ENCODE data around the gene CNNM2. TPM values are rescaled to one million over a fixed set of nuclear protein-coding genes. Genes with fewer than 3 reads are reported as not detected.

CNNM2 gene
- total RNA-seq, 1 donor from 2014 or later: 12.5 TPM

- no peaks in the 10 kb centered on the region for H3K36me3 Mint-ChIP-seq
- H3K4me1 Mint-ChIP-seq: peaks cover 9% of the 10 kb centered on the region
- no peak overlapping the region for H3K27ac Mint-ChIP-seq
- no peaks in the 10 kb centered on the region for H3K27me3 Mint-ChIP-seq (ENCODE audit: low read depth)
- DNase-seq (ENCODE audit: low spot score in 2 of 2, unreplicated experiment in 2 of 2): no peak
- no peak overlapping the region for H3K4me3 Mint-ChIP-seq
- no peaks in the 10 kb centered on the region for H3K9me3 Mint-ChIP-seq
- TF ChIP-seq CTCF (IDR thresholded peaks at IDR 0.05; ENCODE audit: unreplicated experiment): no peak
Measured at GRCh38 chr10:103042908-103043307, 124.8 kb downstream of the CNNM2 start.

- Mint-ChIP-seq H3K9me3 (no peaks in the 10 kb centered on the region), H3K4me1 (peaks cover 9% of the 10 kb centered on the region), H3K36me3 (no peaks in the 10 kb centered on the region), H3K27me3 (ENCODE audit: low read depth) (no peaks in the 10 kb centered on the region), H3K4me3 (no peak overlapping the region), H3K27ac (no peak overlapping the region)
- DNase-seq (ENCODE audit: low spot score in 2 of 2, unreplicated experiment in 2 of 2): no peak
- TF ChIP-seq CTCF (IDR thresholded peaks at IDR 0.05; ENCODE audit: unreplicated experiment): no peak
Measured at GRCh38 chr10:103044942-103045489, 126.9 kb downstream of the CNNM2 start.

DNA sequence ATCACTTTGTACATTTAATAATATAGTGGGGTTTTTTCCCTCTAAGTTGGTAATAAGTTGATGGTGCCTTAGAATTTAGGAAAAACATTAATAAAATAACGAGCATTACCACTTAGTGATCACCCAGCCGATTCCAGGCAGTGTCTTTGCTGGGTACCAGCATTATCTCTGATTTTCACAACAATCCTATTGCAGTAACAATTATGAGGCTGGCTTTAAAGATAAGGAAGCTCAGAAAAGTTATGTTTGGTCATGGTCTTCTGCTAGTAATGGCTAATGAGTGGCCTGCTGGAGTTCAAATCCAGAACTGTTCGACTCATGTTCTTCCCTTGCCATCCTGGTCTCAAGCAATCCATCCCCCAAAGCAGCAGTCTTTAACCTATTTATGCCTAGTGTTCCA, 127.9 kb downstream of the CNNM2 start:
- Mint-ChIP-seq H3K4me1 (peaks cover 9% of the 10 kb centered on the region), H3K27me3 (ENCODE audit: low read depth) (no peaks in the 10 kb centered on the region), H3K4me3 (no peak overlapping the region), H3K27ac (no peak overlapping the region), H3K36me3 (no peaks in the 10 kb centered on the region), H3K9me3 (no peaks in the 10 kb centered on the region)
- no peak for DNase-seq (ENCODE audit: low spot score in 2 of 2, unreplicated experiment in 2 of 2)
- no peak for TF ChIP-seq CTCF (IDR thresholded peaks at IDR 0.05; ENCODE audit: unreplicated experiment)

DNA sequence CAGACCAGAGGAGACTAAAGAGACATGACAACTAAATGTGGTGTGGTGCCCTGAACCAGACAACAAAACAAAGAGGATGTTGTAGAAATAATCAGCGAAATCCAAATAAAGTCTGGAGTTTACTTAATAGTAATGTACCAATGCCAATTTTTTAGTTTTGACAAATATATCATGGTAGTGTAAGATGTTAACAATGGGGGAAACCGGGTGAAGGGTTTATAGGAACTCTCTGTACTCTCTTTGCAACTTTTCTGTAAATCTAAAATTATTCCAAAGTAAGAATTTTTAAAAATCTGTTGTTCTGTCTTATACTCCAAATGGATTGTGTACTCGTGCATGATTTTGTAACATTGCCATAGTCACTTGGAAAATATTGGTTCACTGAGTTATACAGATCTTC, 129.3 kb downstream of the CNNM2 start:
- H3K4me3 Mint-ChIP-seq: no peak overlapping the region
- H3K27me3 Mint-ChIP-seq (ENCODE audit: low read depth): no peaks in the 10 kb centered on the region
- H3K4me1 Mint-ChIP-seq: peaks cover 9% of the 10 kb centered on the region
- DNase-seq (ENCODE audit: low spot score in 2 of 2, unreplicated experiment in 2 of 2): no peak
- no peaks in the 10 kb centered on the region for H3K9me3 Mint-ChIP-seq
- H3K27ac Mint-ChIP-seq: no peak overlapping the region
- TF ChIP-seq CTCF (IDR thresholded peaks at IDR 0.05; ENCODE audit: unreplicated experiment): no peak
- peaks cover 2% of the 10 kb centered on the region for H3K36me3 Mint-ChIP-seq

- H3K36me3 Mint-ChIP-seq: peaks cover 2% of the 10 kb centered on the region
- no peaks in the 10 kb centered on the region for H3K27me3 Mint-ChIP-seq (ENCODE audit: low read depth)
- H3K27ac Mint-ChIP-seq: no peak overlapping the region
- H3K4me3 Mint-ChIP-seq: no peak overlapping the region
- no peaks in the 10 kb centered on the region for H3K9me3 Mint-ChIP-seq
- H3K4me1 Mint-ChIP-seq: peaks cover 18% of the 10 kb centered on the region
- DNase-seq (ENCODE audit: low spot score in 2 of 2, unreplicated experiment in 2 of 2): no peak
- TF ChIP-seq CTCF (IDR thresholded peaks at IDR 0.05; ENCODE audit: unreplicated experiment): no peak
Measured at GRCh38 chr10:103049237-103049636, 131.1 kb downstream of the CNNM2 start.
